Left ventricle myocardium inferior (tissue), 1 donor: ENCODE measurements around the gene FSIP1. TPM values are rescaled to one million over a fixed set of nuclear protein-coding genes. Genes with fewer than 3 reads are reported as not detected.
A peak's percentile ranks its signal among the peaks of the same experiment; 100 is the strongest.

ENCODE experiments used
- DNase-seq: peaks from one replicate; pipeline ENCODE4 v3.0.0-alpha.2; 2020
- H3K27ac ChIP-seq: fragments of 200-600 bp; replicated peaks from 2 replicates; pipeline ENCODE4 v1.8.0; 2021
- H3K27me3 ChIP-seq: fragments of 200-600 bp; 2 replicates; pipeline ENCODE4 v1.8.0; 2021; ENCODE audit warnings: low read depth
- H3K36me3 ChIP-seq: fragments of 200-600 bp; 2 replicates; pipeline ENCODE4 v1.8.0; 2021
- H3K4me1 ChIP-seq: fragments of 200-600 bp; 2 replicates; pipeline ENCODE4 v1.8.0; 2021
- H3K4me3 ChIP-seq: fragments of 200-600 bp; 2 replicates; pipeline ENCODE4 v1.8.0; 2021; ENCODE audit warnings: mild to moderate bottlenecking, moderate library complexity
- H3K9me3 ChIP-seq: fragments of 200-600 bp; replicated peaks from 2 replicates; pipeline ENCODE4 v1.8.0; 2021
- intact Hi-C: fragments of 100-400 bp; cut with micrococcal nuclease; formaldehyde crosslinking; loops from one replicate; pipeline ENCODE4 v1.11.0; 2022
- total RNA-seq: library from RNA; stranded (reverse); fragmentation: NEBNext Ultra II Directional; extraction: Animal tissue kit (Norgen Biotek cat#: 25700); gene quantifications from one replicate; pipeline ENCODE4 v1.2.1, GENCODE V29; 2021
- TF ChIP-seq, protein P1 (sequence below): fragments of 200-600 bp; IDR thresholded peaks from 2 replicates; pipeline ENCODE4 v1.8.0; 2021; ENCODE audit warnings: antibody characterized with exemption, mild to moderate bottlenecking, borderline replicate concordance
- donor health status: DM: no; HTN: yes; CAD: no; lungs with severe emphysema.

FSIP1 gene
- total RNA-seq, 1 donor from 2014 or later, result 1.2 TPM

DNA sequence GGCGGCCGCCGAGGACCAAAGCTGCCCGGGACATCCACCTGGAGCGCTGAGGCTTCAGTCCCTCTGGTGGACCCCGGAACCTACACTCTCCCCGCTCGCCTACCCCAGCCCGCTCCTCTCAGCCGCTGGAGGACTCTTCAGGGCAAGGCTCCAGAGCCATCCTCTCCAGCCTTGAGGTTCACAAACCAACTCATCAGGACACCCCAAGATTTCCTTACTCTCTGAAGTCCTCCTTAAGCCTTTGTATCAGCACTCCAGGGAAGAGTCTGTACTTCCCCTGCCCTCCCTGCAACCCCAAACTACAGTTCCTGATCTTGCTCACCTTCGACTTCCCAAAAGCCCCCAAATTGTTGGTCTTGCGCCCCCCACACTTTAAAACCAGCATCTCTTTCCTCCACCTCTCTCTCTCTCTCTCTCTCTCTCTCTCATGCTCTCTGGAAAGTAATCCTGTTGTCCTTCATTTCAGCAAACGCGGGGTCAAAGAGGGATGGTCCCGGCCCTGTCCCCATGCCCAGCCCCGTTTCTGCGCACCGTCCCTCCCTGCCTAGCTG is 201.3 kb downstream of the FSIP1 start:
- Histone ChIP-seq H3K36me3 (peaks cover 32% of the 10 kb centered on the region), H3K4me1 (peaks cover 74% of the 10 kb centered on the region), H3K27me3 (peaks cover 5% of the 10 kb centered on the region), H3K27ac (peak overlapping the region; percentile 89), H3K9me3 (no peaks in the 10 kb centered on the region), H3K4me3 (peak overlapping the region; percentile 78)
- TF ChIP-seq, protein P1, sequence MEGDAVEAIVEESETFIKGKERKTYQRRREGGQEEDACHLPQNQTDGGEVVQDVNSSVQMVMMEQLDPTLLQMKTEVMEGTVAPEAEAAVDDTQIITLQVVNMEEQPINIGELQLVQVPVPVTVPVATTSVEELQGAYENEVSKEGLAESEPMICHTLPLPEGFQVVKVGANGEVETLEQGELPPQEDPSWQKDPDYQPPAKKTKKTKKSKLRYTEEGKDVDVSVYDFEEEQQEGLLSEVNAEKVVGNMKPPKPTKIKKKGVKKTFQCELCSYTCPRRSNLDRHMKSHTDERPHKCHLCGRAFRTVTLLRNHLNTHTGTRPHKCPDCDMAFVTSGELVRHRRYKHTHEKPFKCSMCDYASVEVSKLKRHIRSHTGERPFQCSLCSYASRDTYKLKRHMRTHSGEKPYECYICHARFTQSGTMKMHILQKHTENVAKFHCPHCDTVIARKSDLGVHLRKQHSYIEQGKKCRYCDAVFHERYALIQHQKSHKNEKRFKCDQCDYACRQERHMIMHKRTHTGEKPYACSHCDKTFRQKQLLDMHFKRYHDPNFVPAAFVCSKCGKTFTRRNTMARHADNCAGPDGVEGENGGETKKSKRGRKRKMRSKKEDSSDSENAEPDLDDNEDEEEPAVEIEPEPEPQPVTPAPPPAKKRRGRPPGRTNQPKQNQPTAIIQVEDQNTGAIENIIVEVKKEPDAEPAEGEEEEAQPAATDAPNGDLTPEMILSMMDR, result no peak
- intact Hi-C loops, result loop anchor here (5.0 to 10.0 kb wide), 2 partner anchors 409 to 757 kb away; no protein-coding TSS in a partner anchor
- DNase-seq, result no peak

DNA sequence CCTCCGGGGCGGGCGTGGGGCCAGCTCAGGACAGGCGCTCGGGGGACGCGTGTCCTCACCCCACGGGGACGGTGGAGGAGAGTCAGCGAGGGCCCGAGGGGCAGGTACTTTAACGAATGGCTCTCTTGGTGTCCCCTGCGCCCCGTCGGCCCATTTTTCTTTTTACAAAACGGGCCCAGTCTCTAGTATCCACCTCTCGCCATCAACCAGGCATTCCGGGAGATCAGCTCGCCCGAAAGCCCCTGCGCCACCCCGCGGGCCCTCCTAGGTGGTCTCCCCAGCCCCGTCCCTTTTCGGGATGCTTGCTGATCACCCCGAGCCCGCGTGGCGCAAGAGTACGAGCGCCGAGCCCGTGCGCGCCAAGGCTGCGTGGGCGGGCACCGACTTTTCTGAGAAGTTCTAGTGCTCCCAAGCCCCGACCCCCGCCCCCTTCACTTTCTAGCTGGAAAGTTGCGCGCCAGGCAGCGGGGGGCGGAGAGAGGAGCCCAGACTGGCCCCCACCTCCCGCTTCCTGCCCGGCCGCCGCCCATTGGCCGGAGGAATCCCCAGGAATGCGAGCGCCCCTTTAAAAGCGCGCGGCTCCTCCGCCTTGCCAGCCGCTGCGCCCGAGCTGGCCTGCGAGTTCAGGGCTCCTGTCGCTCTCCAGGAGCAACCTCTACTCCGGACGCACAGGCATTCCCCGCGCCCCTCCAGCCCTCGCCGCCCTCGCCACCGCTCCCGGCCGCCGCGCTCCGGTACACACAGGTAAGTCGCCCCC is 202.0 kb downstream of the FSIP1 start, which contains the start of gene THBS1:
THBS1 (plus strand) TSS at position 595 of the 757 bp plus-strand sequence. CDS start 779 bp downstream, outside the sequence.
- Histone ChIP-seq H3K9me3 (no peaks in the 10 kb centered on the region), H3K4me1 (peaks cover 68% of the 10 kb centered on the region), H3K4me3 (peak within 1 kb of the TSS; percentile 78), H3K27me3 (peaks cover 7% of the 10 kb centered on the region), H3K36me3 (peaks cover 25% of the 10 kb centered on the region), H3K27ac (peak within 1 kb of the TSS; percentile 89)
- DNase-seq, result peak; percentile 87
- intact Hi-C loops, result loop anchor here (5.0 to 10.0 kb wide), 2 partner anchors 408 to 756 kb away; no protein-coding TSS in a partner anchor
- TF ChIP-seq, protein P1, result peak; percentile 48

DNA sequence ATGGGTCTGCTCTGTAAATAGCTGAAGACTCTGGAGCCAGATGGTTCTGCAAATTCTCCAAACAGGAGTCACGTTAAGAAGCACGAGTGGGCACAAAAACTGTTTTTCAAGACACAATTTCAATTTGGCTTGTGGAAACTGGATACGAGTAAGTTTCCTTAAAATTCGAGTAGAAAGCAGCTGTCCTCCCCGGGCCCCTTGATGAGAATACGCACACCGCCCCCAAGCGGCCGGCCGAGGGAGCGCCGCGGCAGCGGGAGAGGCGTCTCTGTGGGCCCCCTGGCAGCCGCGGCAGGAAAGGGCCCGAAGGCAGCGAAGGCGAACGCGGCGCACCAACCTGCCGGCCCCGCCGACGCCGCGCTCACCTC is 202.5 kb downstream of the FSIP1 start:
- TF ChIP-seq, protein P1, result peak; percentile 98
- H3K27me3 ChIP-seq, result peaks cover 7% of the 10 kb centered on the region
- peak; percentile 93 for DNase-seq
- peak overlapping the region; percentile 78 for H3K4me3 ChIP-seq
- intact Hi-C loops, result loop anchor here (5.0 to 10.0 kb wide), 2 partner anchors 408 to 755 kb away; no protein-coding TSS in a partner anchor
- peaks cover 20% of the 10 kb centered on the region for H3K36me3 ChIP-seq
- H3K27ac ChIP-seq, result peak overlapping the region; percentile 89
- H3K9me3 ChIP-seq, result no peaks in the 10 kb centered on the region
- peaks cover 63% of the 10 kb centered on the region for H3K4me1 ChIP-seq

DNA sequence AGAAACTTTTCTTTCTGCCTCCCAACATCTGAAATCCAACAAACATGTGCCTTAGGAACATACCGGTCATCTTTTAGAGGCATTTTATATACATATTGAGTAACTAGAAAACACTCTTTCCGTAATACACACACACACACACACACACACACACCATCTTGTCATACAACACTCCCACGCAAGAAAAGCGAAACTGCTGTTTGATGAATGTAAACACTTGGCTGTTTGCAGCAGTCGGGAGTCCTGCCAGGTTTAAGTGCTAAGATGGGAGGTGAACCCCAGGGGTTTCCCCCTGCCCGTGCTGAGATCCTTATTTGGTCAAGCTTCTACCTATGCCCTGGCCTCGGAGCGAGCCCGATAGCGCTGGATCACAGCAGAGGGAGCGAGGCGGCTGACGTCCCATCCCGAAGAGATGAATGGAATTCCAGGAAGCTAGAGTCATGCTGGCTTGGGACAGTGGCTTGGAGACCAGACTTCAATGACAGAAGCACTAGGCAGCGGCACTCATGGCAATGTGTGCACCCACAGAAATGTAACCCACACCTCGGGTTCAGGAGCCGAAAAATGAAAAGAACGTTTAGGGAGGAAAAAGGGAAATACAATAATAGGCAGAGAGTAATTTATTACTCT is 203.0 kb downstream of the FSIP1 start:
- DNase-seq, result peak; percentile 74
- Histone ChIP-seq H3K27ac (peak overlapping the region; percentile 89), H3K4me1 (peaks cover 59% of the 10 kb centered on the region), H3K27me3 (peaks cover 7% of the 10 kb centered on the region), H3K36me3 (peaks cover 15% of the 10 kb centered on the region), H3K4me3 (peak overlapping the region; percentile 78), H3K9me3 (no peaks in the 10 kb centered on the region)
- TF ChIP-seq, protein P1, result no peak
- intact Hi-C loops, result loop anchor here (5.0 to 10.0 kb wide), 2 partner anchors 407 to 755 kb away; no protein-coding TSS in a partner anchor

DNA sequence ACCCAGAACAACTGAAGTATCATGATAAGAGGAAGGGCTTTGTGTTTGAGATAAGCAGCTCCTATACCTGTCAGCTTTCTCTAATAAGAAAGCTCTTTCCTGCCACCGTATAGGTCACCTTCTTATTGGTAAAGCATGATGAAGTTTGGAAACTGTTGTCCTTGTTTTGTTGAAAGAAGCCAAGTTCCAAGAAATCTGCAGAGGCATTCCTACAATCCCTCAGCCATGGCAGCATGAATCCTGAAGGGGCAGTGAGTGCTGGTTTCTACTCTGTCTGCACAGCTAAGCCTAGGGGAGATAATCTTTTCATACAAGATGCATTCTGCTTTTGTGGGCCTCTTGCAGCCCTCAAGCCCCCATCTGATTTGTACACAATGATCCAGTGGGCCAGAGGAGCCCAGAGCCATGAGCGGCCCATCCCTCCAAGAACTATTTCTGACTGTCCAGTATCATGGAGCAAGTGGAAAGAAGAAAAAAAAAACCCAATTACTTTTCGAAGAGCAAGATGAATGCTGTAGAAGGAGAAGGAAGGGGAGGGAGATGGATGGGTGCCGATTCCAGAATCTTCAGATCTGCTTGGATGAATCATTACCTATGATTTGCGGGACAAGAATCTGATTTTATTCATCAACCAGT is 203.7 kb downstream of the FSIP1 start:
- intact Hi-C loops, result no loop called here
- Histone ChIP-seq H3K27ac (peak overlapping the region; percentile 89), H3K4me1 (peaks cover 53% of the 10 kb centered on the region), H3K36me3 (peaks cover 9% of the 10 kb centered on the region), H3K4me3 (peak overlapping the region; percentile 78), H3K9me3 (no peaks in the 10 kb centered on the region), H3K27me3 (peaks cover 7% of the 10 kb centered on the region)
- DNase-seq, result no peak
- TF ChIP-seq, protein P1, result peak; percentile 19
